ENCODE measurements around the gene SNED1.

DNA sequence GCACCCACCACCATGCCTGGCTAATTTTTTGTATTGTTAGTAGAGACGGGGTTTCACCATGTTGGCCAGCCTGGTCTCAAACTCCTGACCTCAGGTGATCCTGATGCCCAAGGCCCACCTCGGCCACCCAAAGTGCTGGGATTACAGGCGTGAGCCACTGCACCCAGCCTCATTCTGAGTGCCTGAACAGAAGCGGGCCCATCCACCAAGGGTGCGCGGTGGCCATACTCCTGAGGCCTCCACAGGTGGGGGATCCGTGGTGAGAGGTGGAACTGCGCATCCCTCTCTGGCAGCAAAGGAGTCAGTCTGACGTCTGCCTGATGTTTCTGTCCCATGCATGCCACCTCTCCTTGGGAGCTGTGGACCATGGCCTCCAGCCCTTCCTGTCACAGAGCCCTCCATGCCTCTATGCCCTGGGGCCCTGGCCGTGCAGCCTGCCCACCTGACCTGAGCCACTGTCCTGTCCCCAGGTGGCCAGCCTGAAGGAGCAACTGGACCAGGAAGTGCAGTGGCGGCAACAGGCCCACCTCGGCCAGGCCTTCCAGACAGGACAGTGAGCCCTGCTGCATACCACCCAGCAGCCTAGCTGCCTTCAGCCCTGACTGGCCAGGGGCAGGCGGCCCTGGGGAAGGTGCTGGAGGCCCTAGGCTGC, 7.6 kb upstream of the SNED1 start:
- TF ChIP-seq, protein P1, sequence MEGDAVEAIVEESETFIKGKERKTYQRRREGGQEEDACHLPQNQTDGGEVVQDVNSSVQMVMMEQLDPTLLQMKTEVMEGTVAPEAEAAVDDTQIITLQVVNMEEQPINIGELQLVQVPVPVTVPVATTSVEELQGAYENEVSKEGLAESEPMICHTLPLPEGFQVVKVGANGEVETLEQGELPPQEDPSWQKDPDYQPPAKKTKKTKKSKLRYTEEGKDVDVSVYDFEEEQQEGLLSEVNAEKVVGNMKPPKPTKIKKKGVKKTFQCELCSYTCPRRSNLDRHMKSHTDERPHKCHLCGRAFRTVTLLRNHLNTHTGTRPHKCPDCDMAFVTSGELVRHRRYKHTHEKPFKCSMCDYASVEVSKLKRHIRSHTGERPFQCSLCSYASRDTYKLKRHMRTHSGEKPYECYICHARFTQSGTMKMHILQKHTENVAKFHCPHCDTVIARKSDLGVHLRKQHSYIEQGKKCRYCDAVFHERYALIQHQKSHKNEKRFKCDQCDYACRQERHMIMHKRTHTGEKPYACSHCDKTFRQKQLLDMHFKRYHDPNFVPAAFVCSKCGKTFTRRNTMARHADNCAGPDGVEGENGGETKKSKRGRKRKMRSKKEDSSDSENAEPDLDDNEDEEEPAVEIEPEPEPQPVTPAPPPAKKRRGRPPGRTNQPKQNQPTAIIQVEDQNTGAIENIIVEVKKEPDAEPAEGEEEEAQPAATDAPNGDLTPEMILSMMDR (IDR thresholded peaks at IDR 0.05; ENCODE audit: low read length) = no peak
- TF ChIP-seq EZH2 (optimal IDR thresholded peaks at IDR 0.05; ENCODE audit: low read depth, low read length) = no peak
- no peak for TF ChIP-seq EZH2phosphoT487 (IDR thresholded peaks at IDR 0.05; ENCODE audit: low read length)
